ENCODE data around the gene ARHGDIA.

DNA sequence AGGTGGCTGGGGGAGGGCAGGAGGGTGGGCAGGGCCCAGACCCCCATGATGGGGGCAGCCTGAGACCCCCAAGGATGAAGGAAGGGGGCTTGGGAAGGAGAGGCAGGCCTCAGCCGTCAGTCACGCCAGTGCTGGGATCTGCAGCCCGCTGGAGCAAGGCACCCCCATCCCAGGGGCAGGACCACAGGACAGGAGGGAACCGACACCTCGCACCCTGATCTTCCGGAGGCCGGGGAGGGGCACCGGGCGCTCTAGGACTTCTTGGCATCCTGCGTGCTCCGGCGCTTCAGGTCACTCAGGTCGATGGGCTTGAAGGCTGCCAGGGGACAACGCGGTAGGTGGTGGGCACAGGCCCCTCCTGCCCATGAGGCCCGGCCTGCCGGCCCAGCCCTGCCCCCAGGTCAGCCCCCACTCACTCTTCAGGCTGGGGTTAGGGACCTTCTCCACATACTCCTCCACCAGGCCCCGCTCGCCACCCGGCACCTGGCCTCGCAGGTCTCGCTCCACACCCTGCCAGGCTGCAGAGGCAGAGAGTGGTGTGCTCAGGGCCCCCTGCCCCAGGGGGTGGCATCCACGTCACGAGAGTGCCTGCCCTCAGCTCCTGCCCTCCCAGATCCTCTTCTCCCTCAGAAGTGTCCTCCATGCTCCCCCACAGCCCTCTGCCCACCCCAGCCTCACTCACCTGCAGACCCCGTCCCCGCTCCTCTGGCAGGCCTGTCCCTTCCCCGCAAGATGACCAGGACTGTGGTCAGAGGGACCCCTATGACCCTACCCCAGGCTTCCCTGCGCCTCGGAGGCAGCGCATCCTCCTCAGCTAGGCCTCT, 47.9 kb downstream of the ARHGDIA start:
- TF ChIP-seq CTCF (IDR thresholded peaks at IDR 0.05) (no peak), POLR2A (IDR thresholded peaks at IDR 0.05) (no peak)
